ENCODE data around the gene WDR91.
"Not testable (repeated sequence)": the region's sequence is repeated elsewhere in the genome, so short reads cannot be mapped to it uniquely, and the experiment has no call there.

Gene WDR91

GRCh38 chr7:135211179-135211945 lies at the start of gene WDR91:
TSS of gene WDR91 (minus strand) at chr7:135211526. CDS start at chr7:135211502, 24 bp downstream.
- DNase-seq: peak; percentile 93

DNA sequence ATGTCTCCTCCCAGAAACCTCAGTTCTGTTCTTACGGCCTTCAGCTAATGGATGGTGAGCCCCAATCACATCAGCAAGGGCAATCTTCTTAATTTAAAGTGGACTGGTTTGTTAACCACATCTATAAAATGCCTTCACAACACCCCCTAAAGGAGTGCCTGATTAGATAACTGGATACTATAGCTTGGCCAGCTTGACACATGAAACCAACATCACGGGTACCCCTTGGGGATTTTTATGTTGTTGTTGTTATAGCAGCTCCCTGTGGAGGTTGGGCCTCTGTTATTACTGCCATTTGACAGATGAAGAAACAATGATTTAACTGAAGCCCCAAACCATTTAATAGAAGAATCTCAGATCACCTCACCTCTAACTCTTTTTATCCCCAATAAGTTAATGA lies 49.1 kb upstream of the WDR91 start:
- DNase-seq: no peak

- DNase-seq: no peak
These were observed 48.4 kb upstream of the WDR91 start for GRCh38 chr7:135259702-135260101.

DNA sequence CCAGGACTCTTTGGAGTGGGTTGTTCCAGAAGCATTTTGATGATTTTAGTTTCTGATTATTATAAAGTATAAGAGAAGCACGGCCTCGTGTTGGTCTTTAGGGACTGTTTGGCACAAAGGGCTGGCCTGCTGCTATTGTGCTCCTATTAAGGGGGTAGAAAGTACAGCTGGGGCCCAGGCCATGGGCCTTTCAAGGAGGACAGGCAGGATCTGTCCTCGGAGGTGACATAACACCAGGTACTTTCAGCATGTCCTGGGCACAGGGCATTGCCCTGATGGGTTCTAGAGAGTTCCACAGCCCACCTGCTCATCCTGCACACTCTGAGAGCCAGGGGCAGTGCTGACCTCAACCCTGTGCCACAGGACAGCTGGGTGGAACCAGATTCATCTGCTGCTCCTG lies 47.3 kb upstream of the WDR91 start:
- no peak for DNase-seq

DNA sequence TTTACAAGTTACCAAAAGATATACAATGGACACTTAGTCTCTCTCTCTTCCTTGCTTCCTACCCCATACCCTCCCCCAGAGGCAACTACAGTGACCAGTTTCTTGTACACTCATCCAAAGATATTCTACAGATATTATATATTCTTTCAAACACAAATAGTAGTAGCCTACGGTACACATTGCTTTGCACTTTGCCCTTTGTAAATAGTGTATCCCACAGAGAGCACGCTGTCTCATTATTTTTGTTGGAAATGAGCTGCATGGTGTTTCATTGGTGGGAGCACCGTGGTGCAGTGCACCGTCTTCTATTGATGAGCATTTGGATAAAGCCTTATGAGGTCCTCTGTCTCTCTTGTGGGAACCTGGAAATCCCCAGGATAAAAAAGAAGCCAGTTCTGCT lies 46.5 kb upstream of the WDR91 start:
- DNase-seq: no peak

GRCh38 chr7:135253851-135254771 lies 42.8 kb upstream of the WDR91 start:
- no peak for DNase-seq

- DNase-seq: no peak
These were observed 40.4 kb upstream of the WDR91 start for GRCh38 chr7:135251496-135252391.

- DNase-seq: no peak
These were observed 37.2 kb upstream of the WDR91 start for GRCh38 chr7:135248546-135248945.

- no peak for DNase-seq
These were observed 36.6 kb upstream of the WDR91 start for GRCh38 chr7:135247746-135248471.

DNA sequence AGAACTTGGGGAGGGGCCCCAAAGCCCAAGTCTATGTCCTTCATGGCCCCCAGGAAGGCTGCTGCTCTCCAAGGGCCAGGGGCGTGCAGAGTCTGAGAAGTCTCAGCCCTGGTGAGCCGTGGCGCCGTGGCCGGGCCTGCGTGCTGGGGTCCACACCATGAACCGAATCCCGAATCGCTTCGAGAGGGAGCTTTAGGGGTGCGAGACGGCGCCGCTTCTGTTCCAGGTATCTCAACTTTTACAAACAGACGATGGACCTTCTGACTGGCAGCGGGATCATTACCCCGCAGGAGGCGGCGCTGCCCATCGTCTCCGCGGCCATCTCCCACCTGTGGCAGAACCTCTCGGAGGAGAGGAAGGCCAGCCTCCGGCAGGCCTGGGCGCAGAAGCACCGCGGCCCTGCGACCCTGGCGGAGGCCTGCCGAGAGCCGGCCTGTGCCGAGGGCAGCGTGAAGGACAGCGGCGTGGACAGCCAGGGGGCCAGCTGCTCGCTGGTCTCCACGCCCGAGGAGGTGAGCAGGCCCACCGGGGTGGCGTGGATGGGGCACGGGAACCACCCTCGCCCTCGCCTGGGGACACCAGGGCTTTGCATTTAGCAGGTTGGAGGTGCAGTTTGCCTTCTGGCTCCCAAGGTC lies 35.0 kb upstream of the WDR91 start:
- no peak for DNase-seq

DNA sequence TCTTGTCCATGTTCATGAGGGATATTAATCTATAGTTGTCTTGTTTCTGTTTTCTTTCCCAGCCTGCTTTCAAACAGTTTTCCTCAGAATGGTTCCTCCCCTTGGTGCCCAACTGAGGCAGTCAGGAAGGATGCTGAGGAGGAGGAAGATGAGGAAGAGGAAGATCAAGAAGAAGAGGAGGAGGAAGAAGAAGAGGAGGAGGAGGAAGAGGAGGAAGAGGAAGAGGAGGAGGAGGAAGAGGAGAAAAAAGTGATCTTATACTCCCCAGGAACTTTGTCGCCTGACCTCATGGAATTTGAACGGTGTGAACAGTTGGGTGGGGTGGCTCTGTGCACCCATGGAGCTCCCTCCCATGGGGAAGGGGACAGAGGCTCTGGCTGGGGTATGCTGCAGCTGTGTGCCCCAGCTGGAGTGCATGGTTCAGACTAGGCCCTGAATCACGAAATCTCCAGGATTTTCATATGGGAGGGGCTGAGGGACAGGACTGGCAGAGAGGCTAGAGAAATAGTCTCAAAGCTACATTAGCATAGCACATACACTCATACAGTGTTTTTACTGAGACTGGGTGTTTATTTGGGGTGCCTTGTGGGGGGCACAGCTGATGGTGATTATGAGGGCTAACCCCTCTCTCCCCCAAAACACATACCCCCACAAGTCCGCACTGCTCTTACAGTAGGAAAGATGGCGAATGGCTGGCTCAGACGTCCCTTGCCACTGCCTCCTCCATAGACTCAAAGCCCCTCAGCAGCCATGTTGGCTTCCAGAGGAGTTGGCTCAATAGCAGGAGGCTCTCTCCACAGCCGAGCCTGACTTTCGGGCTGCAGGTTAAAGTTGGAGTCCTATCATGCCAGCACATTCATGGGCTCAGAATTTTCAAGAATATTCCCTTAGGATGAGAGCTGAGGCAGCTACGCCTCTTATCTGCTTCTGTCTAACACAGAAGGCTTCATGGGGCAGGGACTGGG lies 34.2 kb upstream of the WDR91 start:
- no peak for DNase-seq

GRCh38 chr7:135242096-135242684 lies 30.9 kb upstream of the WDR91 start:
- no peak for DNase-seq

GRCh38 chr7:135240441-135240840 lies 29.1 kb upstream of the WDR91 start:
- DNase-seq: no peak

GRCh38 chr7:135239263-135239662 lies 27.9 kb upstream of the WDR91 start:
- DNase-seq: no peak

- DNase-seq: no peak
These were observed 26.9 kb upstream of the WDR91 start for GRCh38 chr7:135238112-135238744.

- DNase-seq: no peak
These were observed 25.4 kb upstream of the WDR91 start for GRCh38 chr7:135236727-135237126.

DNA sequence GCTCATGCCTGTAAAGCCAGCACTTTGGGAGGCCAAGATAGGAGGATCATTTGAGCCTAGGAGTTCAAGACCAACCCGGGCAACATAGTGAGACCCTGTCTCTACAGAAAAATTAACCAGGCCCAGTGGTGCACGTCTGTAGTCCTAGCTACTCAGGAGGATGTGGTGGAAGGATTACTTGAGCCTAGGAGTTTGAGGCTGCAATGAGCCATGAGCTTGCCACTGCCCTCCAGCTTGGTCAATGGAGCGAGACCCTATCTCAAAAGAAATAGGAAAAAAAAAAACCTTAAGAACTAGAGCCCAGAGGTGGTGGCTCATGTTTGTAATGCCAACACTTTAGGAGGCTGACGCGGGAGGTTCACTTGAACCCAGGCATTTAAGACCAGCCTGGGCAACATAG lies 24.5 kb upstream of the WDR91 start:
- DNase-seq: no peak

GRCh38 chr7:135234727-135235126 lies 23.4 kb upstream of the WDR91 start:
- DNase-seq: no peak

DNA sequence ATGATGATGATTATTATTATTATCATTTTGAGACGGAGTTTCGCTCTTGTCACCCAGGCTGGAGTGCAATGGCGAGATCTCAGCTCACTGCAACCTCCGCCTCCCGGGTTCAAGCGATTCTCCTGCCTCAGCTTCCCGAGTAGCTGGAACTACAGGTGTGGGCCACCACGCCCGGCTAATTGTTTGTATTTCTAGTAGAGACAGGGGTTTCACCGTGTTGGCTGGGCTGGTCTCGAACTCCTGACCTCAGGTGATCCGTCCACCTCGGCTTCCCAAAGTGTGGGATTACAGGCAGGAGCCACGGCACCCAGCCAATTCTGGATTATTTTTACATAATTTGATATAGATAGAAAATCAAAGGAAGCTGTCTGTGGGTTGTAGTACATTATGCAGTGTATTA lies 22.8 kb upstream of the WDR91 start:
- not testable (repeated sequence) for DNase-seq

- no peak for DNase-seq
These were observed 22.2 kb upstream of the WDR91 start, which contains the start of gene STRA8 for GRCh38 chr7:135233570-135233969. TSS of gene STRA8 (plus strand) at chr7:135233838. CDS start at chr7:135240525, 6,687 bp downstream.

Data from NCI-H2107 (cell line).